ENCODE results near the gene GARIN5B.

DNA sequence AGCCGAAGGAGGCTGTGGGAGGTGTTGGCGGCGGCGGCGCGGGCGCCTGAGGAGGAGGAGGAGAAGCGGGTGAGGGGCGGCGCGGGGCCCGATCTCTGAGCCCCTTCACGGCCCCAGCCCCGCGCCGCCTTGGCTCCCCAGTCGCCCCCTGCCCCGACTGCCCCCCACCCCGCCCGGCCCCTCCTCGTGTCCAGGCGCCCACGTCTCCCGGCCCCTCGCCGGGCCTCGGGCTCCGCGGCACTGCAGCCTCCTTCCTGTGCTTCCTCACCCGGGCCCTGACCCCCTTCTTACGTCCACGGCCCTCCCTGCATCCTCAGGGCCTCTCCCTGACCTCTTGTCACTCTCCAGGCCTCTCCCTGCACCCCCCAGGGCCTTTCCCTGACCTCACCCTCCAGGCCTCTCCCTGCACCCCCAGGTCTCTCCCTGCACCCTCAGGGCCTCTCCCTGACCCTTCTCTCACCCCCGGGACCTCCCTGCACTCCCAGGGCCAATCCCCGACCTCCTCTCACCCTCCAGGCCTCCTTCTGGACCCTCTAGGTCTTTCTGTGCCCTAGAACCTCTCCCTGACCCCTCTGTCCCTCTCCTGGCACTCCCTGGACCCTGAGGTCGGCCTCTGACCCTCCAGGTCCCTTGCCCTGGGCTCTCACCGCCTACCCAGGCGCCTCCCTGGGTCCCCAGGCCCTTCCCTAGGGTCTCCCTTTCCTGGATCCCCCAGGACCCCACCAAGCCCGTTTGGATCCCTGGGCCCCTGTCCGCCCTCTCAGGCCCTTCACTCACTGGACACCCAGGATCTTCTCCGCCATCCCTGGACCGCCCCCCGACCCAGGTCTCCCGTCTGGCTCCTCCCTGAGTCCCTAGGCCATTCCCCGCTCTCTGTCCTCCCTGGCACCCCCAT, 22.9 kb downstream of the GARIN5B start:
- TF ChIP-seq, protein P1, sequence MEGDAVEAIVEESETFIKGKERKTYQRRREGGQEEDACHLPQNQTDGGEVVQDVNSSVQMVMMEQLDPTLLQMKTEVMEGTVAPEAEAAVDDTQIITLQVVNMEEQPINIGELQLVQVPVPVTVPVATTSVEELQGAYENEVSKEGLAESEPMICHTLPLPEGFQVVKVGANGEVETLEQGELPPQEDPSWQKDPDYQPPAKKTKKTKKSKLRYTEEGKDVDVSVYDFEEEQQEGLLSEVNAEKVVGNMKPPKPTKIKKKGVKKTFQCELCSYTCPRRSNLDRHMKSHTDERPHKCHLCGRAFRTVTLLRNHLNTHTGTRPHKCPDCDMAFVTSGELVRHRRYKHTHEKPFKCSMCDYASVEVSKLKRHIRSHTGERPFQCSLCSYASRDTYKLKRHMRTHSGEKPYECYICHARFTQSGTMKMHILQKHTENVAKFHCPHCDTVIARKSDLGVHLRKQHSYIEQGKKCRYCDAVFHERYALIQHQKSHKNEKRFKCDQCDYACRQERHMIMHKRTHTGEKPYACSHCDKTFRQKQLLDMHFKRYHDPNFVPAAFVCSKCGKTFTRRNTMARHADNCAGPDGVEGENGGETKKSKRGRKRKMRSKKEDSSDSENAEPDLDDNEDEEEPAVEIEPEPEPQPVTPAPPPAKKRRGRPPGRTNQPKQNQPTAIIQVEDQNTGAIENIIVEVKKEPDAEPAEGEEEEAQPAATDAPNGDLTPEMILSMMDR (IDR thresholded peaks at IDR 0.05; ENCODE audit: low read length): no peak
- TF ChIP-seq EZH2 (IDR thresholded peaks at IDR 0.05; ENCODE audit: borderline replicate concordance, low read length): no peak
